ENCODE data around the gene BAIAP3.

The BAIAP3 gene

DNA sequence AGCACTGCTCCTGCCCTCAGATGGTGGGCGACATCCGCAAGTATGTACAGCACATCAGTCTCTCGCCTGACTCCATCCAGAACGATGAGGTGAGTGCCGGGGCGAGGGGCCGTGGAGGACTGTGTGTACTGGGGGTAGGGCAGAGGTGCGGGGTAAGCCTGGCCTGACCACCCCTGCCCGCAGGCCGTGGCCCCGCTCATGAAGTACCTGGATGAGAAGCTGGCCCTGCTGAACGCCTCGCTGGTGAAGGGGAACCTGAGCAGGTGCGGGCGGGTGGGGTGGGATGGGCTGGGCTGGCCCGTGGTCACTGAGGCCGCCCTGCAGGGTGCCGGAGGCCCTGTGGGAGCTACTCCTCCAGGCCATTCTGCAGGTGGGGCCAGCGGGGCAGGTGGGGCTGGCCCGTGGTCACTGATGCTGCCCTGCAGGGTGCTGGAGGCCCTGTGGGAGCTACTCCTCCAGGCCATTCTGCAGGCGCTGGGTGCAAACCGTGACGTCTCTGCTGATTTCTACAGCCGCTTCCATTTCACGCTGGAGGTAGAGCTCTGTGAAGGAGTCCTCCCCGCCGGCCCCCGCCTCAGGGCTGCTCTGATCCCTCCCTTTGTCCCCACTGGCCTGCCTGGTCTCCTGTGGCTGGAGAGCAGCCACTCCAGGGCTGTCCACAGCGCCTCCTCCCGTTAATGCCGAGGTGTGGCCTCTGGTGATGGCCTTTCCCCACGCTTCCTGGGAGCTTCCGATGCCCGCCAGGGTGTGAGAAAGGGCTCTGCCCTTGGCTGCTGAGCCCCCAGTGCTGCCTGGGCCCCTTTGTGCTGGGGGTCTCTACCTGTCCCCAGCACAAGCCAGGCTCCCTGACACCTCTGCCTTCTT is 13.2 kb downstream of the BAIAP3 start:
- DNase-seq (ENCODE audit: low read depth in 3 of 3, low spot score in 1 of 3), result no peak

DNA sequence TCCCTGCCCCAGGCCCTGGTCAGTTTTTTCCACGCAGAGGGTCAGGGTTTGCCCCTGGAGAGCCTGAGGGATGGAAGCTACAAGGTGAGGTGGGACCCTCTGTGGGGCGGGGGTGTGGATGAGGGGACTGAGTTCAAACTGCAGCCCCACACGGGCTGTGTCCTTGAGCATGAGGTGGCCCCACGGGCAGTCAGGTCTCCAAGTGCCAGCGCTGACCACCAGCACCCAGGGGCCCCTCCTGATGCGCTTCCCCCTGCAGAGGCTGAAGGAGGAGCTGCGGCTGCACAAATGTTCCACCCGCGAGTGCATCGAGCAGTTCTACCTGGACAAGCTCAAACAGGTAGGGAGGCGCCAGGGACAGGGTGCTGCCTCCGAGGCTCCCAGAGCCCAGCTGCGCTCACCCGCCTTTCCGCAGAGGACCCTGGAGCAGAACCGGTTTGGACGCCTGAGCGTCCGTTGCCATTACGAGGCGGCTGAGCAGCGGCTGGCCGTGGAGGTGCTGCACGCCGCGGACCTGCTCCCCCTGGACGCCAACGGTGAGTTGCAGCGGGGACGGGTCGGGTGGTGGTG is 13.9 kb downstream of the BAIAP3 start:
- no peak for DNase-seq (ENCODE audit: low read depth in 3 of 3, low spot score in 1 of 3)

DNA sequence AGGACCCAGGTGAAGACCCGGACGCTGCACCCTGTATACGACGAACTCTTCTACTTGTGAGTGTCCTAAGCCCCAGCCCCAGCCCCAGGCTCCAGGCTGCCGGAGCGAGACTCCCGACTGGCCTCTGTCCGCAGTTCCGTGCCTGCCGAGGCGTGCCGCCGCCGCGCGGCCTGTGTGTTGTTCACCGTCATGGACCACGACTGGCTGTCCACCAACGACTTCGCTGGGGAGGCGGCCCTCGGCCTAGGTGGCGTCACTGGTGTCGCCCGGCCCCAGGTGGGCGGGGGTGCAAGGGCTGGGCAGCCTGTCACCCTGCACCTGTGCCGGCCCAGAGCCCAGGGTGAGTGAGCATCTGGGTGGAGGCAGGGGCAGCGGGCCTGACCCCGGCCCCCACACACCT is 14.5 kb downstream of the BAIAP3 start:
- DNase-seq (ENCODE audit: low read depth in 3 of 3, low spot score in 1 of 3), result no peak

DNA sequence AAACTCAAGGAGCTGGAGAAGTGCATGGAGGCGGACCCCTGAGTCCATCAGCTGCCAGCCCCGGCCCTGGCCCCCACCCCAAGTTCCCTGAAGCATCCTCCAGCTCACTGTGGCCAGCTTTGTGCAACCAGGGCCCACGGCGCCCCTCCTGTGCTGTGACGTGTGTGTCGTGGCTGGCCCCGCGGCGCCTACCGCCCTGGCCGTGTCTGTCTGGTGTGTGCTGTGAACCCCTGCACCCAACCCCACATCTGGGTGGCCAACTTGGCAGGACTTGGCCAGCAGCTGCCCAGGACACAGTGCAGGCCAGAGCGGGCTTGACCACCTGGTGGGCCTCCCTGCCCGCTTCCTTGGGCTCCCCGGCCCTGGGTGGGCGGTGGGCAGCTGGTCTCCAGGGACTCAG is 15.0 kb downstream of the BAIAP3 start:
- no peak for DNase-seq (ENCODE audit: low read depth in 3 of 3, low spot score in 1 of 3)

DNA sequence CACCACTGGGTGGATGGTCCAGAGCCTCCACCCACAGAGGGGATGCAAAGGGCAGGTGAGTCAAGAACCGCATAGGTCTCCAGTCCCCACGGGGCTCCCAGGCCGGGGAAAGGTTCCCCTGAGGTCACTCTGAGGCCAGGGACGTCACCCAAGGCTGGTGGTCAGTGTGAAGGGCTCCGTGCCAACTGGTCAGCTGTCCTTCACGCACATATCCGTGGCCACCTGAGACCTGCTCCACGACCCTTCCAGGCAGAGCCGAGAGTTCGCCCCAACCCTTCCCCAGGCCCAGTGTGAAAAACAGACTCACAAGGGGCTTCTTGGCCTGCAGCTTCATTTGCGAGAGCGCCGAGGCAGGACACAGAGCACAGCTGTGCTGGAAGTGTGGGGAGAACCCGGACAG is 15.5 kb downstream of the BAIAP3 start:
- DNase-seq (ENCODE audit: low read depth in 3 of 3, low spot score in 1 of 3), result no peak

DNA sequence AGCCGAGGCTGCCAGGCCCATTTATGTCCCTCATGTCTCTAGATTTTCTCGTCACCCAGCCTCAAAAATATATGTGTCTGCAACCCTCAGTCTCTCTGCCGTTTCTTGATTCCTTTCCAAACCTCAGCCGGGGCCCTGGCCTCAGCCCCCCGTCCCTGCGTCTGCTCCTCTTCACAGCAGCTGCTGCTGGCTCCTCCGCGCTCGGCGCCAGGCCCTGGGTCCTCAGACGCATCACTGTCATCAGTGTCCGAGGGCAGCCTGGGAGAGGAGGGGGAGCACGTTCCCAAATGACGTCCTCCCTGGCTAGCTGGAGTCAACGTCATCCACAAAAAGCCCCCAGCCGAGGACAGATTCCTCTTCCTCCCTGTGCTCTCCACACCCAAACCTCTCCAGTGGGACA is 15.9 kb downstream of the BAIAP3 start:
- no peak for DNase-seq (ENCODE audit: low read depth in 3 of 3, low spot score in 1 of 3)

DNA sequence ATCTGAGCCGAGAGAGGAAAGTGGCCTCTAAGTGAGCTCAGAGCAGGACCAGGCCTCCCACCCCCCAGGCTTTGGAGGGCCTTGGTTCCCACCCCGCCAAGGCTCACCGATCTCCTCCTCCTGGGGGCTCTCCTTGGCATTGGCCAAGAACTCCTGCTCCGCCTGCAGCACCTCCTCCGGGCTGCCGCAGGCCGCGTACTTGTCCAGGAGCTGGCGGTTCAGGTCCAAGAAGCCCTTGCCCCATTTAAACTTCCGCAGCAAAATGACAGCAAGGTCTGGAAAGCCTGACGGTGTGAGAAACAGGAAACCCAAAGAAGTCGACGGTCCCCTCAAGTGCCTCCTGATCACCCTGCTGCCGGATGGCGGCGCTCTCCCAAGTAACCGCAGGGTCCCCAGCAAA is 16.5 kb downstream of the BAIAP3 start:
- no peak for DNase-seq (ENCODE audit: low read depth in 3 of 3, low spot score in 1 of 3)

DNA sequence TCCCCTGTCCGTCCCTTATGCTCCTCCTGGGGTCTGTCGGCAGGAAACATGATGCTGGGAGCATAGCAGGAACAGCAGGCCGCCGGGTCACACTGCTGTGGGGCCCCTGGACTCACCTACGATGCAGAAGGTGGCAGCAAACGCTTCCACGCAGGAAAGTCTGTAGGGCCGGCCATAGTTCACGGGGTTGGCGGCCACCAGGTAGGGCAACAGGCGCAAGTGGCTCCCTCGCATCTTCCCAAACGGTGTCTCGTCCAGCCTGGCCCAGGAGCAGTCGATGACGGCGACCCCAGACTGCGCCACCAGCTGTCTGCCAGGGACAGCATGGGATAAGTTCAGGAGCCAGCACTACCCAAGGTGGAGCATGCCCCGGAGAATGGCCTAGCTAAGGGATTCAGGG is 17.2 kb downstream of the BAIAP3 start:
- no peak for DNase-seq (ENCODE audit: low read depth in 3 of 3, low spot score in 1 of 3)

DNA sequence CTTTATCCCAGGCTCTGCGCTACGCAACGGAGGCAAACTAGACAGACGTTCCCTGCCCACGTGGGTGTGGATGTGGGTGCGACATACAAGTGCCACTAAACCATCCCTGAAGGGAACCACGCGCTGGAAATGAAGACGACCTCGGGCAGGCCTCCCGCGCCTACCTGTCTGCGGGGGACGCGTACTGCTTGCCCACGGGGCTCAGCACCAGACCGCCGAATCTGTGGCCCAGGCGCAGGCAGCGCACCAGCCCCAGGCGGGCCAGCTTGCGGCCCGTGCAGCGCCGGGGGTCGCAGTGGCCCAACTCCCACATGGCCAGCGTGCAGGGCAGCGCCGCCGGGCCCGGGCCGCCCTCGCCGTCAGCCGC is 17.8 kb downstream of the BAIAP3 start:
- DNase-seq (ENCODE audit: low read depth in 3 of 3, low spot score in 1 of 3), result no peak

DNA sequence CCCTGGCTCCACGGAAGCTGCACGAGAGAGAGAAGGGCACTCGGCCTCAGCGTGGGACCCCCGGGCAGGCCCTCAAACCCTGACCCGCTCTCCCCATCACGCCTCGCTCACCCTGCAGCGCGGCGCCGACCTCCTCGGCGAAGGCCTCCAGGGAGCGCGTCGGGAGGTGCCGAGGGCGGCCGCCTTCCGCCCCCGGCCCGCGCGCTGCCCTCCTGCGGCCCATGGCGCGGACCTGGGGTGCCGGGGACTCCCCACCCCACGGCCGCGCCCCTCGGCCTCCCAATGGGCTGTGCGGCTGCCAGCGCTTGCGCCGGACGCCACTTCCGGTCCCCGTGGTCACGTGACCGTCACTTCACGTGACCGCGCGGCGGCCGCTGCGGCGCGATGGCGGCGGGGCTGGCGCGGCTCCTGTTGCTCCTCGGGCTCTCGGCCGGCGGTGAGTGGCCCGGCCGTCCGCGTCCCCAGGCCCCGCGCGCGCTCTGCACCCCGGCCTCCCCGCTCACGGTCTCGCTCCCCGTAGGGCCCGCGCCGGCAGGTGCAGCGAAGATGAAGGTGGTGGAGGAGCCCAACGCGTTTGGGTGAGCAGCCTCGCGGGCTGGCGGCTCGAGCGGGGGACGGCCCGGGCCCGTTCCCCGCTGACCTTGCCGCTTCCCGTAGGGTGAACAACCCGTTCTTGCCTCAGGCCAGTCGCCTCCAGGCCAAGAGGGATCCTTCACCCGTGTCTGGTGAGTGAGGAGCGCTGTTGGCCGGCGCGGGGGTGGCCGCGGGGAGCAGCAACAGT is 18.3 kb downstream of the BAIAP3 start, which contains the start of the genes GNPTG and TSR3:
GNPTG (plus strand) TSS at position 350 of the 781 bp plus-strand sequence; CDS start at position 385, 35 bp downstream.
TSR3 (minus strand) TSS at position 297 of the 781 bp plus-strand sequence; CDS start at position 223, 74 bp downstream.
- peak; percentile 58 to 78 (median 72) for DNase-seq (ENCODE audit: low read depth in 3 of 3, low spot score in 1 of 3)

DNA sequence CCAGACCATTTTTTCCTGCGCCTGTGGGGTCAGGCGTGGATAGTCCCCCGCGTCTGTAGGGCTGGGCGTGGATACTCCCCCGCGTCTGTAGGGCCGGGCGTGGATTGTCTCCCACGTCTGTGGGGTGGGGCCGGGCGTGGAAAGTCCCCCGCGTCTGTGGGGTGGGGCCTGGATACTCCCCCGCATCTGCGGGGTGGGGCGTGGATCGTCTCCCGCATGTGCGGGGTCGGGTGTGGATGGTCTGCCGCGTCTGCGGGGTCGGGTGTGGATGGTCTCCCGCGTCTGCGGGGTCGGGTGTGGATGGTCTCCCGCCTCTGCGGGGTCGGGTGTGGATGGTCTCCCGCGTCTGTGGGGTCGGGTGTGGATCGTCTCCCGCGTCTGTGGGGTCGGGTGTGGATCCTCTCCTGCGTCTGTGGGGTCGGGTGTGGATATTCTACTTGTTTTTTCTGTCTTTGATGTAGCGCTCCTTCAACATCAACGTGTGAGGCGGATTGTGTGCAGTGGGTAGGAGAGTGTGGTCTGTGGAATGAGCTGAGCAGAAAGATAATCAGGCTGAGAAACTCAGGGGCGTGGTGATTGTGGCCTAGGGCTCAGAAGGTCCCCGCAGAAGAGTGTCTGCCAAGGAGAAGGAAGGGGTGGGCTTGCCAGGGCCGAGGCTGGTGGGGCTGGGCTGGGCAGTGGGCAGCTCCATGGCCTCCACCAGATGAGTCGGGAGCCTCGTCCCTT is 21.5 kb downstream of the BAIAP3 start:
- DNase-seq (ENCODE audit: low read depth in 3 of 3, low spot score in 1 of 3), result no peak

DNA sequence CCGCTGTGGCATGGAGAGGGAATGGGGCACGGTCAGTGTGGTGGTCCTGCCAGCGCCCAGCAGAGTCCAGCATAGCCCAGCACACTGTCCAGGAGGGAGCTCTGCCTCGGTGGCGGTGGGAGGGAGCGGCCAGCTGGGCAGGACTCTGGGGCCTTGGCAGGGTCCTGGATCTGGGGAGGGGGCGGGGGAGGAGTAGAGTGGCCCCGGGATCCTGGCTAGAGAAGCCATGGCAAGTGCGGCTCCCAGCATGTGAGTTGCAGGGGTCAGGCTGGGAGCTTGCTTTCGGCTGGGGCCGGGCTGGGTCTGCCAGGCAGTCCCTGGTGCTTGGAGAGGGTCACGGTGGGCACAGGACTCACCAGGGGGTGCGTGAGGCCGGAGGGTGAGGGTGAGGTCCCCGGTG is 22.1 kb downstream of the BAIAP3 start:
- DNase-seq (ENCODE audit: low read depth in 3 of 3, low spot score in 1 of 3), result no peak

DNA sequence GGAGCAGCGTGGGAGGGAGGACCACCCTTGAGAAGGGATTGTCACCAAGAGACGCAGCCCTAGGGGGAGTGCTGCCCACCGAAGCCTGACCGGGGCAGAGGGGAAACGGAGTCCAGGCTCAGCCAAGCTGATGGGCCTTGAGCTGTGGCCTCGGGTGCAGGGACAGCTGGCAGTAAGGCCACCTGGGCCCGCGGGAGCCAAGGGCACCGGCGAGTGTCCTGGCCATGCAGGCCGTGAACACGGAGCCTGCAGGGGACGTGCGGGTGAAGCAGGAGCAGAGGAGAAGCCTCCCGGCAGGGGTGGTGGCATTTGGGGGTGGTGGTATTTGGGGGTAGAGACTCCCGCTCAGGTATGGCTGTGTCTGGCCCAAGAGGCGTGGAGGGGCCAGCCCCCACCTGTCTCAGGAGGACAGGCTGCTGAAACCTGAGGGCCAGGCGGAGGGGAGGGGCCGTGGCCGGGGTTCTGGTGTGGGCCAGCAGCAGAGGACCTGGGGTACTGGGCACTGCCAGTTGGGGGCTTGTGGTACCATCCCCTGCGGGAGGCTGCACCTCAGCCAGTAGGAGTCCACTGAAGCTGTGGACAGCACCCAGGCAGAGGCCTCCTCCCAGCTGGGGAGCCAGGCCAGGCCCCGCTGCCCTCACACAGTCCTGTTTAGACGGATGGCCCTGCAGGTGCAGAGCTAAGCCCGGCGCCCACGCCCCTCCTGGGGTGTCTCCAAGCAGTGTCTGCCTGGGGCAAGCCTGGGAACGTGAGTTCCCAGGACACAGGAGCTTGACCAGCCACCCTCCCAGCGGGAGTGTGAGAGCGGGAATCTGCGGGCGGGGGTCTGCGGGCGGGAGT is 22.8 kb downstream of the BAIAP3 start:
- no peak for DNase-seq (ENCODE audit: low read depth in 3 of 3, low spot score in 1 of 3)

DNA sequence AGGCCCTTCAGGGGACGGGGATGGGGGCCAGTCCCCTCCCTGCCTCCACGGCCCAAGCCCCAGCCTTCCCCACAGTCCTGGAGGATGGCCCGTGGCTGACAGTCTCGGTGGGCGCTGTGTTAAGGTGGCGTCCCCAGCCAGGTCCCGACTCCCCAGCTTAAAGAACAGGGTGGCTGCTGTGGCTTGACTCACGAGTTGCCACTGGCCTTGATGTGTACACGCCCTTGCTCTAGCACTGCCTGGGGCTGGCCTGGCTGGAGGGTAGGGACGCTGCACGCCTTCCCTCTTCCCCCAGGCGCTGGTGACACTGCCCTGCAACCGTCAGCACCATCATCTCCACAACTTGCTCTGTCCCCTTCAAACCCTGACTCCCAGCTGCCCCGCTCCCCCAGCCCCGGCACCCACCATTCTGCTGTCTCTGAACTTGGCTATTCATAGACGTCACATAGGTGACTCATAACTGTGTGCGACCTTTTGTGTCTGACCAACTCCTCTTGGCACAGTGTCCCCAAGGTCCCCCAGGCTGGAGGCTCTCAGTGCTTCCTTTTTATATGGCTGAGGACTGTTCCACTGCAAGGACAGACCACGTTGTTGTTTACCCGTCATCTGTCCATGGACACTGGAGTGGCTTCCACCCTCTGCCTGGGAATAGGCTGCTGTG is 24.6 kb downstream of the BAIAP3 start:
- no peak for DNase-seq (ENCODE audit: low read depth in 3 of 3, low spot score in 1 of 3)

DNA sequence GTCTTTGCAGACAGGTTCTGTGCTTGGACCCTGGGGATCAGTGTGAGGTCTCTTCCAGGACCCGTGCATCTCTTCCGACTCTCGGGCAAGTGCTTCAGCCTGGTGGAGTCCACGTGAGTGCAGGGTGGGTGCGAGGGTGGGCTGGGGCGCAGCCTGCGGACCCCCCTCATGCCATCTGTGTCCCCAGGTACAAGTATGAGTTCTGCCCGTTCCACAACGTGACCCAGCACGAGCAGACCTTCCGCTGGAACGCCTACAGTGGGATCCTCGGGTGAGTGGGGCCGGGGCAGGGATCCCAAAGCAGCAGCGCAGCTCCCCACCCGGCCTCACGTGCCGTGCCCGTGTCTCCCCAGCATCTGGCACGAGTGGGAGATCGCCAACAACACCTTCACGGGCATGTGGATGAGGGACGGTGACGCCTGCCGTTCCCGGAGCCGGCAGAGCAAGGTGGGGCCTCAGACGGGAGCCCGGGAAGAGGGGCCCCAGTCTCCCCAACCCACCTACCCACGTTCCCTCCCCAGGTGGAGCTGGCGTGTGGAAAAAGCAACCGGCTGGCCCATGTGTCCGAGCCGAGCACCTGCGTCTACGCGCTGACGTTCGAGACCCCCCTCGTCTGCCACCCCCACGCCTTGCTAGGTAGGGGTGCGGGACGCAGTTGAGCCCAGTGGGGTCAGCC is 28.4 kb downstream of the BAIAP3 start:
- no peak for DNase-seq (ENCODE audit: low read depth in 3 of 3, low spot score in 1 of 3)

DNA sequence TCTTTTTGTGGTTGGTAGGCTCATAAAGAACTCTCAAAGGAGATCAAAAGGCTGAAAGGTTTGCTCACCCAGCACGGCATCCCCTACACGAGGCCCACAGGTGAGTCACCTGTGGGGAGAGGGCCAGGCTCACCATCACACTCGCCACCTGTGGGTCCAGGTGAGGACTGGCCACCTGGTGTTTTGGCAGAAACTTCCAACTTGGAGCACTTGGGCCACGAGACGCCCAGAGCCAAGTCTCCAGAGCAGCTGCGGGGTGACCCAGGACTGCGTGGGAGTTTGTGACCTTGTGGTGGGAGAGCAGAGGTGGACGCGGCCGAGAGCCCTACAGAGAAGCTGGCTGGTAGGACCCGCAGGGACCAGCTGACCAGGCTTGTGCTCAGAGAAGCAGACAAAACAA is 29.4 kb downstream of the BAIAP3 start:
- no peak for DNase-seq (ENCODE audit: low read depth in 3 of 3, low spot score in 1 of 3)

DNA sequence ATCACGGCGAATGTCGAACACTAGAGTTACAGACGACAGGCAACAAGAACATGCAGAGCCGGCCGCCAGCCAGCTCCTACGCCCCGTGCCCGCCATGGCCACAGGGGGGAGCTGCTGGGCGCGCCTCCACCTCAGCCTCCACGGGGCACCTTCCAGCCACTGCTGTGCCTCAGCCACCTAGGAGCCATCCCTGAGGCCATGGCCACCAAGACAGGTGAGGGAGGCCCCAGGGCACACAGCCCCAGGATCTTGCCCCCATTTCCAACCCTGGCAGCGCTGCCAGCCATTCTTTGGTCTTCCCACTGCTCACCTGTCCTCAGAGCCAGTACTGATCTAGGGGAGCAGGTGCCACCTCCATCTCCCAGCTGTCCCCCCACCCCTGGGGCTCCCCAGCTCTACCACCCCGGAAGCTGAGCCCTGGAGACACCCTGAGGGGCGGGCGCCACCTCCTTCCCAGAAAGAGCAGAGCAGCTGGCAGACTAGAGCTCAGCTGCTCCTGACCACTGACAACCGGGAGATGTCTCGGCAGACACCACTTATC is 30.1 kb downstream of the BAIAP3 start:
- peak; percentile 37 to 60 (median 42) for DNase-seq (ENCODE audit: low read depth in 3 of 3, low spot score in 1 of 3)

DNA sequence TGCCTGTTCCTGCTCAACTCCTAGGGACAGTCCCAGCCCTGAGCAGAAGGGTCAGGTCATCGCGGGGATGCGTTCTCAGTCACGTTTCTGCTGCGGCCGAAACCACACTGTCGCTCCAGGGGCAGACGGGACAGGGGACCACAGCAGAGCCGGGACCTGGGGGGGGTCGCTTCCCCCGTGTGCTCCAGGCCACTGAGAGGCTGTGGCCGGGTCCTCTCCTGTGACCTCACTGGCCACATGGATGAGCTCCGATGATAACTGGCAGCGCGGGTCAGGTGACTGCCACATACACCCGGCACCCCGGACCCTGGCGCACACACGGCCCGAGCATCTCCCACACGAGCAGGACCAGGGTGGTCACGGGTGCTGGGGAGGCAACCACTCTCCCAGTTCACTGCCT is 31.1 kb downstream of the BAIAP3 start:
- no peak for DNase-seq (ENCODE audit: low read depth in 3 of 3, low spot score in 1 of 3)

Data from stimulated activated CD4-positive, alpha-beta T cell treated with anti-CD3 and anti-CD28 coated beads, TNF-alpha, amount 100 ng/mL, for 1 hour (primary cell).